GM21529 (cell line): ENCODE data around the gene ZMIZ1.

Experiments
- ATAC-seq: cut with Tn5 transposase; IDR thresholded peaks from one replicate; pipeline ENCODE4 v1.9.1; 2021; ENCODE audit not compliant: unreplicated experiment

ZMIZ1 gene

GRCh38 chr10:79068562-79069324 lies at the start of gene ZMIZ1:
Gene ZMIZ1, plus strand, starts transcription at chr10:79068966. Its CDS starts 132,667 bp downstream, at chr10:79201633.
- peak; percentile 73 for ATAC-seq

DNA sequence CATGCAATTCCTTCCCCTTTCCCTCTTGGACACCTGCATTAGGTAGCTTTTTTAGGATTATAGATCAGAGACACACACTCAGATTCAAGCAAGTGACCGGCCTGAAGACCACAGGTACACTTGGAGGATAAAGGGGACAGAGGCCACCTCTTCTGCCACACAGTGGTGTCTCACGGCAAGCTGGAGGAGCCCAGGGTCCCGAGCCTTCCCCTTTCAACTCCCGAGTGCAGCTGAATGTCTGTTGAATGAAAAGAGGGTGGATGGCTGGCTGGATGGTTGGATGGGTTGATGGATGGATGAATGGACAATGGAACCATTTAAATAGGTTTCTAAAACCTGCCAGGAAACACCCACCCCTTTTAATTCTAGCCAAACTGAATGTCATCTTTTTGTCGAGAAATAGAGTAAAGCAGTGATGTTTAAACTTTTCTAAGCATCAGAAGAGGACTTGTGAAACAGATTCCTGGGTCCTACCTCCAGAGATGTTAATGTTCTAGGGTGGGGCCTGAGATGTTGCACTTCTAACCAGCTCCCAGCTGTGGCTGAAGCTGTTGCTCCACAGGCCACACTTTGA lies 49.2 kb upstream of the ZMIZ1 start:
- no peak for ATAC-seq

- ATAC-seq: no peak
These were observed 48.7 kb upstream of the ZMIZ1 start for GRCh38 chr10:79020015-79020491.

GRCh38 chr10:79020605-79021004 lies 48.2 kb upstream of the ZMIZ1 start:
- no peak for ATAC-seq

GRCh38 chr10:79021331-79021907 lies 47.3 kb upstream of the ZMIZ1 start:
- ATAC-seq: no peak

GRCh38 chr10:79021948-79022499 lies 46.7 kb upstream of the ZMIZ1 start:
- ATAC-seq: no peak

DNA sequence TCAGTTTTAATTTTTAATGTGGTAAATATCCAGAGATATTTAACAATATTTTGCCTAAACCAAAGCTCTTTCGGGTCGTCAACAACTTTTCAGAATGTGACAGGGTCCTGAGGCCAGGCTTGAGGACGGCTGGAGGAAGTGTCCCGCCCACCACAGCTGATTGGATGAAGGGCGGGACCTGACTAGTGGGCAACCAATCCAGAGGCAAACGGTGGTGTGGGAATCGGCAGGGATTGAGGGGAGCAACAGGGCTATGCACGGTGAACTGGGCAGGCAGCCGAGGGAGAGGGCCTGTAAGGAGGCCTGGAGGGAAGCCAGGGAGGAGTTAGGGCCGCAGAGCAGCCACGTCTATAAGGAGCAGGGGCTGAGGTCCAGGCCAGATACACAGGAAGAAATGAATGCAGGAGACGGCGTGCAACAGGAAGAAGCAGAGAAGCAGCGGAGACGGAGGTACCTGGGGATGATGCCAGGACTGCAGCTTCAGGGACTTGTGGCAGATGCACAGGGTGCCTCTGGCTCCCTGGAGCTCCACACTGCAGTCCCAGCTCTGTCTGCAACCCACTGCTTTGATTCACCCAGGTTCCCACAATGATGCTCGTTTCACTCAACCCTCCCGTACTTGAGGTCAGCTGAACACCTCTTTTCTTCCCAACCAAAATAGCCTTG lies 46.1 kb upstream of the ZMIZ1 start:
- no peak for ATAC-seq

DNA sequence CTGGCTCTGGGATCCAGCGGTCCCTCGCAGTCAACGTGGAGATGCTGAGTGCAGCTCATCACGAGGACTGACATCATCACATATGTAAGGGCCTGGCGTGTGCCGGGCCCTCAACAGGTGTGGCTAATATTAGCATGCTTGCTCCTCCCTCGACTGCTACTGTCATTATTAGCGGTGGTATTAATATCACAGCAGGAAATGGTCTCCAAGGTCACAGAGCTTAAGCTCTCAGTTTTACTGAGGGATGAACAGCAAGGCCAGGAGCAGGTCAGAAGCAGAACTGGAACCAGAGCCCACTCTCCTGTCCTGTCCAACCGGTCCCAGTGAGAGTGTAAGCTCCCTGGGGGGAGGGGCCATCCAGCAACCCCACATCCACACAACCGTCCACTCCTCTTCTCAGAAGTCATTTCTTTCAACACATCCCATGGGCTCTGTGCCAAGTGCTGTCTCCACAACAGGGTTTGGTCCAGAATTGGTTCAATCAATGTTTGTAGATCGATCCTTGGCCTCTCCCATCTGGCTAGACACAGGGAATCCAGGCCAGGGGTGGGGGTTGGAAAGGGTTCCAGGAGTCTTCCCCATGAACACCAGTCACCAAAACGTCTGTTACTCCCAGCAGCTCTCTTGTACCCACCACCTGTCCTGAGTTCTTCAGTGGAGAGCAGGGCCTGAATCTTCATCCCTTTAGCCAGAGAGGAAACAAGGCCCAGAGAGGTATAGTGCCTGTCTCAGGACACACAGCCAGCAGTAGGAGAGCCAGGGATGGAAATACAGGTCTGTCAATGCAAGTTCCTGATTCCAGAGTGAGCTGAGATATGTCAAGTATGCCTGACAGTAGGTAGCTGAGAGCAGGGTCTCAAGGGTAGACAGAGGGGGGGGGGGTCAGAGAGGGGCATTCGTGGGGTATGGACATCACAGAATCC lies 45.3 kb upstream of the ZMIZ1 start:
- peak; percentile 79 for ATAC-seq

DNA sequence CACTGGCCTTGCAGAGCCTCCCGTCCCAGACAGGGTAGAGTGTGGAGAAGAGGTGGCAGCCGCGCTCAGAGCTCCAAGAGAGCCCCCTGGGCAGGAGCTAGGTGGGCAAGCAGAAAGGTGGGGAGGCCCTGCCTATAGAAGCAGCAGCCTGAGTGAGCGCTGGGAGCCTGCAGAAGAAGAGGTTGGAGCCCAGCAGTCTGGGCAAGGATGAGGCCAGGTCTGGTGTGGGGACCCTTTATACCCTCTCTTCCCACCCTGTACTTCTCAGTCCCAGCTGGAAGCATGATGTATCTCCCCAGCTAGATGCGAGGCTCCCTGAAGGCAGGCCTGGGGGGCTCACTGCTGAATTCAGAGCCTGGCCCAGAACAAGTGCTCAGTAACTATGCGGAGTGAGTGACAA lies 44.5 kb upstream of the ZMIZ1 start:
- ATAC-seq: no peak

GRCh38 chr10:79024720-79025198 lies 44.0 kb upstream of the ZMIZ1 start:
- ATAC-seq: no peak

GRCh38 chr10:79025199-79025832 lies 43.5 kb upstream of the ZMIZ1 start:
- ATAC-seq: no peak

GRCh38 chr10:79026341-79026761 lies 42.4 kb upstream of the ZMIZ1 start:
- no peak for ATAC-seq

- no peak for ATAC-seq
These were observed 42.0 kb upstream of the ZMIZ1 start for GRCh38 chr10:79026806-79027146.

DNA sequence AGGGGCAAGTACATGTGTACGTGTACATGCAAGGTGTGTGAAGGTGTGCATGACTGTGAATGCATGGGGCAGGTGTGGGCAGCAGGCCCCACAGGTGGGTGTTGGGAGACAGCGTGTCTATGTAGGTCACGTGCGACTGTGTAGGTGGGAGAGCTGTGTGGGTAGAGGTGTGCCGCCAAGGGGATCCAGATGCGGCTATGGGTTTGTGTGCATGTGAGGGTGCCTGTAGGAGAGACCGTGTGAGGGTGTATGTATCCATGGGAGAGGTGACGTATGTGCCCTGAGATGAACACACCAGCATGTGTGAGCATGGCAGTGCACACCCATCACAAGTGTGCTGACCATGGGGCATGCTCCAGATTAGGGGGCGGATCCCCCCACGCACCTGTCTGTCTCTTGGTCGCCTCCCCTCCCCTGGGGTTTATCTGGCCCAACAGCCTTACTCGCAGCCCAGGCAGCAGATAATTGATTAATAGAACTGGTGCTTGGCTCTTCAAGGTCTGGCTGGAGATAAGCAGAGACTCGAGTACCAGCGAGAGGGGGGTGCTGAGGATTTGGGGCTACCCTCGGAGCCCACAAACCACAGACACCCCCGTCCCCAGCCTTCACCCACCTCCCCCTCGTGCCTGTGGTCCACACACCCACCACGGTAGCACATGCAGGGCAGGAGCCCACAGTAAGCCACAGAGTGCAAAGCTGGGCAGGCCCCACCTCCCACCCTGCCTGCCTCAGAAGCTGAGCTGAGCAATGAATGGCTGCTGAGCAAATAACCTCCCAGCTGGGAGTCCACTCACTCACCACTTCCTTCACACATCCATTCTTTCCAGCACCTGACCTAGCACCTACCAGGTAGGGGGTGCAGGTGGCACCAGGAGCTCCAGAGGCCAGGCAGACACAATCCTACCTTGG lies 41.4 kb upstream of the ZMIZ1 start:
- ATAC-seq: no peak

DNA sequence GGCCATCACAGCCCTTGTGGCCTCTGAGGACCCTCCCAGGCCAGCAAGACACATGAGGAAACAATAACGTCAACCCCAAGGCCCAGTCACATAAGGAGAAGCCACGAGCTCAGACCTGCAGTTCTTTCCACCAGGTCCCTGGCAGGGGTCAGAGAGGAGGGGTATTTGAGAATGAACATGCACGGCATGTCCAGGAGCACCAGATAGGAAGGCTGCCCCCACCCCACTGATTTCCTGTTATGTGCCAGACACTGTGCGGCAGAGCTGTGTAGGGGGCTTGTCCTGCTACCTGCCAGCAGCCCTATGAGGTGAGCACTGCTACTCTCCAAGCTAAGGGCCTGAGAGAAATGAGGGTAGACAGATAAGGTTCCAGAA lies 40.7 kb upstream of the ZMIZ1 start:
- ATAC-seq: no peak

DNA sequence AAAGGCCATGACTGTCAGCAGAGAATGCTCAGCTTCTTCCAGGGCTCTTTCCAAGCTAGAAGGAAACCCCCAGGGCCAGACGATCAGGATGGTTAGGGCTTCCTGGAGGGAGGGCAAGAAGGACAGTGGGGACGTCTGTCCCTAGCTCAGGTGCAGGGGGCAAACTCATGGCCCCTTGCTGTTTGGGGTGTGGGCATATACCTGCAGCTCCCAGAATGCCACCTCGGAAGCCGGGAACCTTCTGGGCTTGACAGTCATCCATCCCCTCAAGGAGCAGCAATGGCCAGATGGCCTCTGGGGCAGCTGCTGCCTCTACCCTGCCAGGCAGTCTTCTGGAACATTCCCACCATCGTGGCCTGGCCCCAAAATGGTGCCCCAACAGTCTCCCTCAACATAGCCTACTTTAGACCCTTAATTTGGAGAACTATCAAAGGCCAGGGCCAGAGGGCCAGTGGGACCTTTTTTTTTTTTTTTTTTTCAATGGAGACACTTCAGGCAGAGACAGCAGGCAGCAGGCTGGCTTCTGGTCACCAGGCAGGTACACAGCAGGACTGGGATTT lies 40.2 kb upstream of the ZMIZ1 start:
- no peak for ATAC-seq

DNA sequence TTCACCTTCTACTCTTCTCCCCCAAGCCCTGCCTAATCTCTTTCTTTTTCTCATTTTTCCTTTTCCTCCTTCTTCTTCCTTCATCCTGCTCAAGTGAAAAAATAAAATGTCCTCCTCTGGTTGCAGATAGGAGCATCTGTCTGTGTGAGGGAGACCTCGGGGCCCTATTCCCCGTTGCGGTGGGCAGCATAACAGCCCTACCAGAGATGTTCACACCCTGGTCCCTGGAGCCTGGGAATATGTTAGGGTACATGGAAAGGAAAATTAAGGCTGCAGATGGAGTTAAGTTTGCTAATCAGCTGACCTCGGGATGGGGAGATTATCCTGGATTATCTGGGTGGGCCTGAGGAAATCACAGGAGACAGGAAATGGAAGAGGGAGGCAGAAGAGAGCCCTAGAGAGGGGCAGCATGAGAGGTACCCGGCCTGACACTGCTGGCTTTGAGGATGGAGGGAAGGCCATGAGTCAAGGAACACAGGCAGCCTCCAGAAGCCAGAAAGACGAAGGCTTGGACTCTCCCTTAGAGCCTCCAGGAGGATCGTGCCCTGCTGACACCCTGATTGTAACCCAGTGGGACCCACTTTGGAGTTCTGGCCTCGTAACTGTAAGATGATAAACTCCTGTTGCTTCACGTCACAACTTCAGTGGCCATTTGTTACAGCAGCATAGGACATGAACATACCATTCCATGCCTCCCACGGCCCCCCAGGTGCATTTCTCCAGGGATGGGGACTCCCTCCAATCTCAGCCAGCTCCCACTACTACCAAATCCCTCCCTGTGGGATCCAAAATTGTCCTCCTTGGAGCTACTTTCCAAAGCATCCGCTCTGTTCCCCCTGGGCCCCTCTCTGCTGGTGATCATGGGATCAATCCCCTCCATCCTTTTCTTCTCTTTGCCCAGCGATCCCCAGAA lies 39.0 kb upstream of the ZMIZ1 start:
- no peak for ATAC-seq
